SU-DHL-6 (cell line): ENCODE measurements around the gene GSDME.

ENCODE experiments used
- H2AFZ ChIP-seq: fragments of 200-600 bp; sonication (generic); 2 replicates; pipeline ENCODE4 v1.6.1; 2014; ENCODE audit warnings: low read depth, mild to moderate bottlenecking, moderate library complexity, mixed read lengths, antibody characterized with exemption, low read length; ENCODE audit not compliant: severe bottlenecking
- H3F3A ChIP-seq: fragments of 200-600 bp; shearing (Covaris generic); 2 replicates; pipeline ENCODE4 v1.6.0; 2016; ENCODE audit warnings: antibody characterized with exemption, mild to moderate bottlenecking; ENCODE audit not compliant: insufficient read depth
- H3K27ac ChIP-seq: fragments of 200-600 bp; sonication (generic); 2 replicates; pipeline ENCODE4 v1.5.1; 2016; ENCODE audit warnings: low read depth, mild to moderate bottlenecking, low read length, moderate library complexity, mixed read lengths
- H3K27me3 ChIP-seq: fragments of 200-600 bp; sonication (generic), shearing (Covaris generic); 2 replicates; pipeline ENCODE4 v1.6.0; 2014; ENCODE audit warnings: mild to moderate bottlenecking, low read length
- H3K36me3 ChIP-seq: fragments of 200-600 bp; sonication (generic); 2 replicates; pipeline ENCODE4 v1.6.1; 2014; ENCODE audit warnings: mild to moderate bottlenecking, low read length, mixed read lengths
- H3K4me2 ChIP-seq: fragments of 300-600, 200-600 bp; shearing (Covaris generic), sonication (generic); 2 replicates; pipeline ENCODE4 v1.6.0; 2014; ENCODE audit warnings: low read length, low read depth, mild to moderate bottlenecking; ENCODE audit not compliant: poor library complexity, severe bottlenecking
- H3K4me3 ChIP-seq: fragments of 200-600 bp; sonication (generic); 2 replicates; pipeline ENCODE4 v1.5.1; 2014; ENCODE audit warnings: antibody characterized with exemption, low read length, mild to moderate bottlenecking, mixed read lengths; ENCODE audit not compliant: insufficient read depth, poor library complexity, severe bottlenecking
- H3K79me2 ChIP-seq: fragments of 200-600 bp; sonication (generic); 2 replicates; pipeline ENCODE4 v1.6.1; 2014; ENCODE audit warnings: mild to moderate bottlenecking, low read length, moderate library complexity; ENCODE audit not compliant: insufficient read depth
- H3K9ac ChIP-seq: fragments of 200-600 bp; sonication (generic); 2 replicates; pipeline ENCODE4 v1.7.0; 2014; ENCODE audit warnings: mild to moderate bottlenecking, low read length
- H3K9me2 ChIP-seq: fragments of 200-600 bp; sonication (generic); replicated peaks from 2 replicates; pipeline ENCODE4 v1.6.1; 2014; ENCODE audit warnings: low read length; ENCODE audit not compliant: insufficient read depth
- H3K9me3 ChIP-seq: fragments of 200-600 bp; sonication (generic); 2 replicates; pipeline ENCODE4 v1.6.1; 2014; ENCODE audit warnings: low read length, mixed read lengths; ENCODE audit not compliant: insufficient read depth
- H4K20me1 ChIP-seq: fragments of 200-600 bp; sonication (generic); 2 replicates; pipeline ENCODE4 v1.6.1; 2014; ENCODE audit warnings: low read depth, mild to moderate bottlenecking, antibody characterized with exemption, low read length, moderate library complexity, mixed read lengths
- CTCF ChIP-seq: fragments of 200-600 bp; sonication (generic); IDR thresholded peaks from one replicate; pipeline ENCODE4 v1.5.1; 2017; ENCODE audit warnings: antibody characterized with exemption, mild to moderate bottlenecking, low read length, moderate library complexity; ENCODE audit not compliant: insufficient read depth, poor library complexity, severe bottlenecking
- EZH2phosphoT487 ChIP-seq: fragments of 200-600 bp; sonication (generic), shearing (Covaris generic); conservative IDR thresholded peaks from 2 replicates; pipeline ENCODE4 v1.6.1; 2018; ENCODE audit warnings: mild to moderate bottlenecking, antibody characterized with exemption, low read length, moderate library complexity, mixed read lengths

GSDME gene

GRCh38 chr7:24707988-24708615, 49.2 kb downstream of the GSDME start:
- H3K27me3 ChIP-seq = no peaks in the 10 kb centered on the region
- no peak for TF ChIP-seq EZH2phosphoT487
- no peak for TF ChIP-seq CTCF
- no peaks in the 10 kb centered on the region for H3K36me3 ChIP-seq
- H3K9me3 ChIP-seq = no peaks in the 10 kb centered on the region
- H3K4me3 ChIP-seq = no peak overlapping the region
- no peak overlapping the region for H3K27ac ChIP-seq
- H3K4me2 ChIP-seq = no peak overlapping the region
- H3K9me2 ChIP-seq = no peaks in the 10 kb centered on the region
- no peak overlapping the region for H3K9ac ChIP-seq
- no peak overlapping the region for H2AFZ ChIP-seq
- H3K79me2 ChIP-seq = no peaks in the 10 kb centered on the region
- no peaks in the 10 kb centered on the region for H3F3A ChIP-seq
- H4K20me1 ChIP-seq = no peaks in the 10 kb centered on the region

GRCh38 chr7:24706211-24707170, 50.8 kb downstream of the GSDME start:
- Histone ChIP-seq H3K9ac (no peak overlapping the region), H4K20me1 (no peaks in the 10 kb centered on the region), H3K4me3 (no peak overlapping the region), H3K36me3 (no peaks in the 10 kb centered on the region), H3K9me3 (no peaks in the 10 kb centered on the region), H3F3A (no peaks in the 10 kb centered on the region), H3K9me2 (no peaks in the 10 kb centered on the region), H3K79me2 (no peaks in the 10 kb centered on the region), H3K4me2 (no peak overlapping the region), H3K27me3 (no peaks in the 10 kb centered on the region), H2AFZ (no peak overlapping the region), H3K27ac (no peak overlapping the region)
- TF ChIP-seq CTCF (no peak), EZH2phosphoT487 (no peak)

- Histone ChIP-seq H3K9me3 (no peaks in the 10 kb centered on the region), H4K20me1 (no peaks in the 10 kb centered on the region), H3K36me3 (no peaks in the 10 kb centered on the region), H3F3A (no peaks in the 10 kb centered on the region), H3K9me2 (no peaks in the 10 kb centered on the region), H3K9ac (no peak overlapping the region), H2AFZ (no peak overlapping the region), H3K4me3 (no peak overlapping the region), H3K79me2 (no peaks in the 10 kb centered on the region), H3K4me2 (no peak overlapping the region), H3K27me3 (no peaks in the 10 kb centered on the region), H3K27ac (no peak overlapping the region)
- TF ChIP-seq EZH2phosphoT487 (no peak), CTCF (no peak)
Measured at GRCh38 chr7:24705461-24705954, 51.8 kb downstream of the GSDME start.
